Ovary (tissue), 3 donors: ENCODE measurements around the gene HNRNPA3.

Source experiments
- CTCF ChIP-seq, 3 donors: fragments of 450-650 bp in 2 of 3; fragments of 200-600 bp in 1 of 3; IDR thresholded peaks; one replicate each; pipeline versions ENCODE4 v1.5.1 to v1.8.0; 2016 to 2022; ENCODE audit warnings: antibody characterized with exemption in 3 of 3, mild to moderate bottlenecking in 1 of 3
- POLR2A ChIP-seq: fragments of 450-650 bp; IDR thresholded peaks from one replicate; pipeline ENCODE4 v1.6.1; 2017; ENCODE audit warnings: antibody characterized with exemption, mild to moderate bottlenecking, moderate library complexity
- donor health status: DM: no; HTN: no; CAD: no.

GRCh38 chr2:177264209-177264692 lies 51.7 kb downstream of the HNRNPA3 start:
- TF ChIP-seq POLR2A: no peak
- no peak for TF ChIP-seq CTCF (IDR thresholded peaks at IDR 0.05)
